Stomach (tissue), 4 donors: ENCODE data around the gene CTNND2.

Experiments
- POLR2A ChIP-seq, 4 donors: fragments of 450-650 bp; IDR thresholded peaks; one replicate each; pipeline ENCODE4 v1.6.1; 2016; ENCODE audit warnings: antibody characterized with exemption in 4 of 4, control low read depth in 2 of 4, mild to moderate bottlenecking in 1 of 4, moderate library complexity in 1 of 4
- POLR2AphosphoS5 ChIP-seq, 3 donors: sonication (generic); formaldehyde crosslinking; IDR thresholded peaks; one replicate each; pipeline ENCODE4 v1.6.1; 2016; ENCODE audit warnings: antibody characterized with exemption in 3 of 3
- TF ChIP-seq, protein P1 (sequence below), 7 experiments: fragments of 450-650 bp in 4 of 7; fragments of 200-600 bp in 3 of 7; sonication (generic) in 3 of 7; IDR thresholded peaks; one replicate each; pipeline ENCODE4 v1.5.1; 2016 to 2019; ENCODE audit warnings: antibody characterized with exemption in 7 of 7, control low read depth in 2 of 7, mild to moderate bottlenecking in 1 of 7

DNA sequence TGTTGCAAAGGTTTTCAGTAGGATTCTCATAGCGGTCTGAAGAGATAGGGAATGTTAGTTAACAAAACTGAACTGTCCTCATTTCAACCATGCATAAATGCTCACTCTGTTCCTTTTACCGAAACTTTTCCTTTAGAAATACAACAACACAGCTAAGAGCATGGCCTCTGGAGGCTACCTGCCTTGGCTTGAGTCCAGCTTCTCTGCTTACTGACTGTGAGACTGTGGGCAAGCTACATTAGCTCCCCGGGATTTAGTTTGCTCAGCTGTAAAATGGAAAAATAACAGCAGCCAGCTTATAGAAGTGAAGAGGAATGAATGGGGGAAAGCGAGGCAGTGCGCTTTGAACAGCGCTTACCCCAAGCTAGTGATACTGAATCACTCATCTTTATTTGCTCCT lies 635.4 kb downstream of the CTNND2 start:
- TF ChIP-seq POLR2AphosphoS5 (IDR thresholded peaks at IDR 0.05) (no peak), POLR2A (IDR thresholded peaks at IDR 0.05) (no peak)
- TF ChIP-seq, protein P1, sequence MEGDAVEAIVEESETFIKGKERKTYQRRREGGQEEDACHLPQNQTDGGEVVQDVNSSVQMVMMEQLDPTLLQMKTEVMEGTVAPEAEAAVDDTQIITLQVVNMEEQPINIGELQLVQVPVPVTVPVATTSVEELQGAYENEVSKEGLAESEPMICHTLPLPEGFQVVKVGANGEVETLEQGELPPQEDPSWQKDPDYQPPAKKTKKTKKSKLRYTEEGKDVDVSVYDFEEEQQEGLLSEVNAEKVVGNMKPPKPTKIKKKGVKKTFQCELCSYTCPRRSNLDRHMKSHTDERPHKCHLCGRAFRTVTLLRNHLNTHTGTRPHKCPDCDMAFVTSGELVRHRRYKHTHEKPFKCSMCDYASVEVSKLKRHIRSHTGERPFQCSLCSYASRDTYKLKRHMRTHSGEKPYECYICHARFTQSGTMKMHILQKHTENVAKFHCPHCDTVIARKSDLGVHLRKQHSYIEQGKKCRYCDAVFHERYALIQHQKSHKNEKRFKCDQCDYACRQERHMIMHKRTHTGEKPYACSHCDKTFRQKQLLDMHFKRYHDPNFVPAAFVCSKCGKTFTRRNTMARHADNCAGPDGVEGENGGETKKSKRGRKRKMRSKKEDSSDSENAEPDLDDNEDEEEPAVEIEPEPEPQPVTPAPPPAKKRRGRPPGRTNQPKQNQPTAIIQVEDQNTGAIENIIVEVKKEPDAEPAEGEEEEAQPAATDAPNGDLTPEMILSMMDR (IDR thresholded peaks at IDR 0.05) = no peak
